Keratinocyte (primary cell): ENCODE results near the gene COL9A3. TPM values are rescaled to one million over a fixed set of nuclear protein-coding genes. Genes with fewer than 3 reads are reported as not detected.

Experiments used
- DNase-seq: peaks from one replicate; pipeline ENCODE4 v3.0.0-alpha.2; 2011; ENCODE audit warnings: low read depth, missing footprints, low spot score
- FAIRE-seq: peaks from 2 replicates; lab custom pipeline; 2011; peaks lifted over from hg19 to GRCh38; lab: Jason Lieb, UNC
- H2AFZ ChIP-seq: 2 replicates; pipeline ENCODE4 v1.6.0; 2012; ENCODE audit warnings: low read length, control low read depth, inconsistent platforms; ENCODE audit not compliant: control insufficient read depth
- H3K27ac ChIP-seq: 2 replicates; pipeline ENCODE4 v1.5.1; 2011; ENCODE audit warnings: low read length; ENCODE audit not compliant: control insufficient read depth, insufficient read depth
- H3K27me3 ChIP-seq: 3 replicates; pipeline ENCODE4 v1.6.0; 2011; ENCODE audit warnings: low read length; ENCODE audit not compliant: control insufficient read depth, insufficient read depth; ENCODE audit errors: extremely low read depth
- H3K36me3 ChIP-seq, 2 experiments: 2 replicates in 1 of 2; 3 replicates in 1 of 2; pipeline ENCODE4 v1.5.1; 2011; ENCODE audit warnings: low read length in 2 of 2, mild to moderate bottlenecking in 1 of 2; ENCODE audit not compliant: control insufficient read depth in 2 of 2, insufficient read depth in 2 of 2; ENCODE audit errors: extremely low read depth in 1 of 2
- H3K4me1 ChIP-seq: 3 replicates; pipeline ENCODE4 v1.5.1; 2011; ENCODE audit warnings: low read length; ENCODE audit not compliant: control insufficient read depth, insufficient read depth; ENCODE audit errors: extremely low read depth
- H3K4me2 ChIP-seq: 3 replicates; pipeline ENCODE4 v1.6.0; 2011; ENCODE audit warnings: low read depth, low read length; ENCODE audit not compliant: control insufficient read depth, insufficient read depth; ENCODE audit errors: extremely low read depth
- H3K4me3 ChIP-seq, 3 experiments: fragments of 200-600 bp in 1 of 3; sonication (generic) in 1 of 3; 2 replicates in 2 of 3; 3 replicates in 1 of 3; pipeline ENCODE4 v1.5.1; 2011 to 2016; ENCODE audit warnings: low read length in 3 of 3, mild to moderate bottlenecking in 3 of 3, control low read depth in 2 of 3, inconsistent platforms in 1 of 3, low read depth in 1 of 3, mixed read lengths in 1 of 3, mixed run types in 1 of 3, moderate library complexity in 1 of 3; ENCODE audit not compliant: control insufficient read depth in 2 of 3, insufficient read depth in 2 of 3; ENCODE audit errors: extremely low read depth in 1 of 3
- H3K79me2 ChIP-seq: 2 replicates; pipeline ENCODE4 v1.6.0; 2012; ENCODE audit warnings: low read length; ENCODE audit not compliant: control insufficient read depth, insufficient read depth
- H3K9ac ChIP-seq: 3 replicates; pipeline ENCODE4 v1.6.0; 2011; ENCODE audit warnings: low read length; ENCODE audit not compliant: control insufficient read depth, insufficient read depth; ENCODE audit errors: extremely low read depth
- H3K9me1 ChIP-seq: 3 replicates; pipeline ENCODE4 v1.6.0; 2011; ENCODE audit warnings: low read length; ENCODE audit not compliant: control insufficient read depth, insufficient read depth; ENCODE audit errors: extremely low read depth
- H3K9me3 ChIP-seq: 2 replicates; pipeline ENCODE4 v1.5.1; 2012; ENCODE audit warnings: low read depth, low read length; ENCODE audit not compliant: control insufficient read depth
- H4K20me1 ChIP-seq: 3 replicates; pipeline ENCODE4 v1.6.0; 2011; ENCODE audit warnings: low read length; ENCODE audit not compliant: control insufficient read depth, insufficient read depth; ENCODE audit errors: extremely low read depth
- EZH2 ChIP-seq: IDR thresholded peaks from one replicate; pipeline ENCODE4 v1.6.1; 2012; ENCODE audit warnings: inconsistent platforms, mild to moderate bottlenecking, low read length, moderate library complexity
- dilution Hi-C: fragments of 300-500 bp; cut with MboI; formaldehyde crosslinking; loops from one replicate; pipeline ENCODE4 v1.7.0; 2020; ENCODE audit warnings: low sequenced_read_pairs; ENCODE audit not compliant: extremely low pct_ligation_motif_present
- polyA plus RNA-seq, 5 experiments: library from polyadenylated mRNA; depleted of rRNA in 3 of 5; stranded (reverse) in 3 of 5; stranded (forward) in 1 of 5; unstranded in 1 of 5; fragments of >200 nt; gene quantifications; 1 replicate in 1 of 5; 2 replicates in 3 of 5; 3 replicates in 1 of 5; pipeline versions ENCODE4 v1.2.1 to v1.2.3, GENCODE V29; 2011 to 2012; ENCODE audit warnings: missing spikeins in 2 of 5, low read depth in 1 of 5, low replicate concordance in 1 of 5
- TF ChIP-seq, protein P1 (sequence below), 3 experiments: IDR thresholded peaks in 1 of 3; conservative IDR thresholded peaks in 1 of 3; optimal IDR thresholded peaks in 1 of 3; 2 replicates in 2 of 3; 3 replicates in 1 of 3; pipeline versions ENCODE3 to v1.5.1; 2011; ENCODE audit warnings: low read length in 3 of 3, mild to moderate bottlenecking in 3 of 3, moderate library complexity in 2 of 3, control low read depth in 1 of 3, inconsistent platforms in 1 of 3; ENCODE audit not compliant: insufficient read depth in 2 of 3; ENCODE audit errors: extremely low read depth in 1 of 3

COL9A3 gene
- polyA plus RNA-seq, 1 donor (not counting 4 experiments of a cell fraction or from before 2014, with no cell fraction given), result 4.8 TPM

- Histone ChIP-seq H3K36me3 (peaks cover 7 to 27% of the 10 kb centered on the region in 2 experiments), H3K4me1 (peaks cover 18% of the 10 kb centered on the region), H3K79me2 (peaks cover 4% of the 10 kb centered on the region), H2AFZ (no peak overlapping the region), H3K9me1 (no peaks in the 10 kb centered on the region), H3K27me3 (peaks cover 29% of the 10 kb centered on the region), H3K4me2 (no peak overlapping the region), H3K9ac (no peak overlapping the region), H3K27ac (no peak overlapping the region), H4K20me1 (peaks cover 7% of the 10 kb centered on the region), H3K9me3 (no peaks in the 10 kb centered on the region), H3K4me3 (no peak overlapping the region)
- DNase-seq (no peak), FAIRE-seq (no peak)
- no peak for TF ChIP-seq EZH2
- TF ChIP-seq, protein P1, sequence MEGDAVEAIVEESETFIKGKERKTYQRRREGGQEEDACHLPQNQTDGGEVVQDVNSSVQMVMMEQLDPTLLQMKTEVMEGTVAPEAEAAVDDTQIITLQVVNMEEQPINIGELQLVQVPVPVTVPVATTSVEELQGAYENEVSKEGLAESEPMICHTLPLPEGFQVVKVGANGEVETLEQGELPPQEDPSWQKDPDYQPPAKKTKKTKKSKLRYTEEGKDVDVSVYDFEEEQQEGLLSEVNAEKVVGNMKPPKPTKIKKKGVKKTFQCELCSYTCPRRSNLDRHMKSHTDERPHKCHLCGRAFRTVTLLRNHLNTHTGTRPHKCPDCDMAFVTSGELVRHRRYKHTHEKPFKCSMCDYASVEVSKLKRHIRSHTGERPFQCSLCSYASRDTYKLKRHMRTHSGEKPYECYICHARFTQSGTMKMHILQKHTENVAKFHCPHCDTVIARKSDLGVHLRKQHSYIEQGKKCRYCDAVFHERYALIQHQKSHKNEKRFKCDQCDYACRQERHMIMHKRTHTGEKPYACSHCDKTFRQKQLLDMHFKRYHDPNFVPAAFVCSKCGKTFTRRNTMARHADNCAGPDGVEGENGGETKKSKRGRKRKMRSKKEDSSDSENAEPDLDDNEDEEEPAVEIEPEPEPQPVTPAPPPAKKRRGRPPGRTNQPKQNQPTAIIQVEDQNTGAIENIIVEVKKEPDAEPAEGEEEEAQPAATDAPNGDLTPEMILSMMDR (optimal IDR thresholded peaks at IDR 0.05 in 1 of 3, IDR thresholded peaks at IDR 0.05 in 1 of 3, conservative IDR thresholded peaks at IDR 0.05 in 1 of 3; ENCODE audit: extremely low read depth in 1 of 3, insufficient read depth in 2 of 3, low read length in 3 of 3), result no peak
- dilution Hi-C loops, result no loop called here
Observed at GRCh38 chr20:62813588-62813987, 3.3 kb upstream of the COL9A3 start.

DNA sequence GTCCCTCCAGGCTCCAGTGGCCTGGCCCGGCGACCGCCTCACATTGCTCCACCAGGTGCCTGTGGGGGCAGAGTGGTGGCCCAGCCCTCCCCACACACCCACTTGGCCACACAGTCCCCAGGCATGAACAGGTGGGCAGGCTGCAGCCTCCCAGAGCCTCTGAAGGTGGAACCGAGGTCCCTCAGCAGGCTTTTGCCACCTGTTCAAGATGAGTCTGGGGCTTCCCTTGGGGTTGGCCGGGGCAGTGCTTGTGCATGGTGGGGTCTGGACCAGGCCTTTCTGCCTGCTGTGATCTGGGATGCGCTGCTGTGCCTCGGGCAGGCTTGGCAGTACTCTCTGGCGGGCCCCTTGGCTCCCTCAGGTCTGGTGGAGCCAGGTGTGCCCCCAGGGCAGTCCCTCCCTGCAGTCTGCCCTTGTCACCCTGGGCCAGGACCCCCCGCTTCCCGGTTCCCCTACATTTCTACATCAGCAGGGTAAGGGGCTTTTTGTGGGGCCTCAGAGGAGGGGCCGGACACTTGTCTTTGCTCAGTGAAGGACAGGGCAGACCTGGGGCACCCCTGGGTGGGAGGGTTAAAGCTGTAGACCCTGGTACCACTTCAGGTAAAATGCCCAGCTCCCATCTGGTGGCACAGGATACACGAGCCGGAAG, 2.7 kb upstream of the COL9A3 start:
- TF ChIP-seq EZH2, result no peak
- TF ChIP-seq, protein P1 (optimal IDR thresholded peaks at IDR 0.05 in 1 of 3, IDR thresholded peaks at IDR 0.05 in 1 of 3, conservative IDR thresholded peaks at IDR 0.05 in 1 of 3; ENCODE audit: extremely low read depth in 1 of 3, insufficient read depth in 2 of 3, low read length in 3 of 3), result no peak
- Histone ChIP-seq H3K27me3 (peaks cover 34% of the 10 kb centered on the region), H3K36me3 (peaks cover 4 to 24% of the 10 kb centered on the region in 2 experiments), H3K27ac (no peak overlapping the region), H2AFZ (no peak overlapping the region), H3K9ac (no peak overlapping the region), H3K4me3 (no peak overlapping the region), H3K79me2 (peaks cover 4% of the 10 kb centered on the region), H4K20me1 (peaks cover 6% of the 10 kb centered on the region), H3K9me3 (no peaks in the 10 kb centered on the region), H3K4me1 (peaks cover 21% of the 10 kb centered on the region), H3K9me1 (no peaks in the 10 kb centered on the region), H3K4me2 (no peak overlapping the region)
- dilution Hi-C loops, result no loop called here
- no peak for DNase-seq
- FAIRE-seq, result no peak
